Natural killer cell (primary cell): Measurements from ENCODE around the gene HOOK1. TPM values are rescaled to one million over a fixed set of nuclear protein-coding genes. Genes with fewer than 3 reads are reported as not detected.

Source experiments
- ATAC-seq, 3 donors: fragments of 150-1000 bp in 2 of 3; fragments of 200-7000 bp in 1 of 3; cut with Tn5 transposase; 1 replicate in 1 of 3; 2 replicates in 2 of 3; pipeline ENCODE4 v1.10.0; 2021; ENCODE audit warnings: mild to moderate bottlenecking in 2 of 3, moderate library complexity in 2 of 3
- DNase-seq, 2 donors: peaks; one replicate each; pipeline versions ENCODE4 v3.0.0 to v3.0.0-alpha.2; 2013 to 2021; ENCODE audit warnings: mixed read lengths in 1 of 2
- H3K27ac ChIP-seq: one replicate; pipeline ENCODE4 v1.5.1; 2013; ENCODE audit warnings: mild to moderate bottlenecking, low read length
- H3K27me3 ChIP-seq: one replicate; pipeline ENCODE4 v1.6.1; 2013; ENCODE audit warnings: low read length; ENCODE audit not compliant: control insufficient read depth, insufficient read depth
- H3K36me3 ChIP-seq: one replicate; pipeline ENCODE4 v1.6.1; 2013; ENCODE audit warnings: low read length; ENCODE audit not compliant: control insufficient read depth, insufficient read depth
- H3K4me1 ChIP-seq: one replicate; pipeline ENCODE4 v1.6.1; 2013; ENCODE audit warnings: low read length; ENCODE audit not compliant: control insufficient read depth, insufficient read depth
- H3K4me3 ChIP-seq: one replicate; pipeline ENCODE4 v1.5.1; 2013; ENCODE audit warnings: low read length
- H3K9me3 ChIP-seq: one replicate; pipeline ENCODE4 v1.6.1; 2013; ENCODE audit warnings: low read length; ENCODE audit not compliant: control insufficient read depth, insufficient read depth
- H3K27ac Mint-ChIP-seq, 2 donors: one replicate each; pipeline ENCODE4 v1.8.0; 2022; ENCODE audit warnings: mild to moderate bottlenecking in 2 of 2, mixed read lengths in 2 of 2, moderate library complexity in 1 of 2
- H3K27me3 Mint-ChIP-seq, 2 donors: one replicate each; pipeline ENCODE4 v1.8.0; 2022; ENCODE audit warnings: low read depth in 2 of 2, mixed read lengths in 2 of 2
- H3K36me3 Mint-ChIP-seq: one replicate; pipeline ENCODE4 v1.8.0; 2022; ENCODE audit warnings: mixed read lengths
- H3K4me1 Mint-ChIP-seq, 2 donors: one replicate each; pipeline ENCODE4 v1.8.0; 2022; ENCODE audit warnings: mixed read lengths in 2 of 2
- H3K4me3 Mint-ChIP-seq: one replicate; pipeline ENCODE4 v1.8.0; 2022; ENCODE audit warnings: mild to moderate bottlenecking, moderate library complexity, mixed read lengths
- H3K9me3 Mint-ChIP-seq, 2 donors: one replicate each; pipeline ENCODE4 v1.8.0; 2022; ENCODE audit warnings: mixed read lengths in 2 of 2
- CTCF ChIP-seq: fragments of 200-600 bp; IDR thresholded peaks from one replicate; pipeline ENCODE4 v1.8.0; 2022; ENCODE audit warnings: antibody characterized with exemption
- WGBS: methylation state at CpG from one replicate; pipeline ENCODE4 v1.1.7; 2013; ENCODE audit warnings: missing lambda C conversion rate; ENCODE audit not compliant: insufficient coverage; 5-methylcytosine and 5-hydroxymethylcytosine counted together
- intact Hi-C: fragments of 100-400 bp; cut with micrococcal nuclease; formaldehyde crosslinking; loops from one replicate; pipeline ENCODE4 v1.14.2; 2022
- total RNA-seq, 4 donors: library from RNA; stranded (reverse); fragments of 120-200 nt in 1 of 4; gene quantifications; one replicate each; pipeline versions ENCODE4 v1.2.3 to v1.2.4, GENCODE V29; 2013 to 2022

The HOOK1 gene
- total RNA-seq, 3 donors from 2014 or later (not counting 1 experiment from before 2014, with no cell fraction given), result 2.6 to 3.9 (median 2.7) TPM

- peaks cover 2% of the 10 kb centered on the region for H3K9me3 ChIP-seq
- H3K4me1 ChIP-seq, result no peaks in the 10 kb centered on the region
- H3K9me3 Mint-ChIP-seq, result no peaks in the 10 kb centered on the region
- TF ChIP-seq CTCF, result no peak
- no peaks in the 10 kb centered on the region for H3K36me3 Mint-ChIP-seq
- peak in 1 of 2 donors; percentile 13 for DNase-seq
- no peaks in the 10 kb centered on the region for H3K27me3 ChIP-seq
- H3K4me1 Mint-ChIP-seq, result no peaks in the 10 kb centered on the region
- peaks cover 0 to 10% of the 10 kb centered on the region in 2 donors for H3K27me3 Mint-ChIP-seq
- H3K36me3 ChIP-seq, result no peaks in the 10 kb centered on the region
- H3K4me3 ChIP-seq, result no peak overlapping the region
- no peak overlapping the region for H3K27ac Mint-ChIP-seq
- no peak overlapping the region for H3K4me3 Mint-ChIP-seq
- no peak for ATAC-seq
- 66% methylated on average over 5 of the region's 7 CpGs for WGBS
- H3K27ac ChIP-seq, result no peak overlapping the region
- intact Hi-C loops, result no loop called here
Measured at GRCh38 chr1:59892841-59893811, 78.4 kb downstream of the HOOK1 start.

- no peak for ATAC-seq
- no peaks in the 10 kb centered on the region for H3K27me3 ChIP-seq
- WGBS, result 91% methylated on average over 1 of the region's 2 CpGs
- no peaks in the 10 kb centered on the region for H3K36me3 Mint-ChIP-seq
- H3K4me1 ChIP-seq, result no peaks in the 10 kb centered on the region
- TF ChIP-seq CTCF, result no peak
- no peaks in the 10 kb centered on the region for H3K9me3 Mint-ChIP-seq
- H3K4me1 Mint-ChIP-seq, result no peaks in the 10 kb centered on the region
- no peak overlapping the region for H3K4me3 ChIP-seq
- intact Hi-C loops, result no loop called here
- no peak for DNase-seq
- no peaks in the 10 kb centered on the region for H3K9me3 ChIP-seq
- H3K27me3 Mint-ChIP-seq, result peaks cover 0 to 3% of the 10 kb centered on the region in 2 donors
- H3K27ac Mint-ChIP-seq, result no peak overlapping the region
- H3K36me3 ChIP-seq, result no peaks in the 10 kb centered on the region
- H3K27ac ChIP-seq, result no peak overlapping the region
- no peak overlapping the region for H3K4me3 Mint-ChIP-seq
Measured at GRCh38 chr1:59897165-59897564, 82.4 kb downstream of the HOOK1 start.

- Histone ChIP-seq H3K27ac (no peak overlapping the region), H3K36me3 (no peaks in the 10 kb centered on the region), H3K9me3 (no peaks in the 10 kb centered on the region), H3K4me1 (no peaks in the 10 kb centered on the region), H3K27me3 (no peaks in the 10 kb centered on the region), H3K4me3 (no peak overlapping the region)
- Mint-ChIP-seq H3K9me3 (no peaks in the 10 kb centered on the region), H3K4me1 (peaks cover 0 to 5% of the 10 kb centered on the region in 2 donors), H3K27me3 (peaks cover 0 to 3% of the 10 kb centered on the region in 2 donors), H3K27ac (no peak overlapping the region), H3K36me3 (no peaks in the 10 kb centered on the region), H3K4me3 (no peak overlapping the region)
- intact Hi-C loops, result no loop called here
- no peak for ATAC-seq
- no peak for DNase-seq
- no peak for TF ChIP-seq CTCF
- whole genome bisulfite sequencing, result 93% methylated on average over 2 of the region's 3 CpGs
Measured at GRCh38 chr1:59898927-59899326, 84.2 kb downstream of the HOOK1 start.
